HG02642 (cell line): ENCODE data around the gene ARHGAP42.

Experiments
- ATAC-seq: cut with Tn5 transposase; IDR thresholded peaks from one replicate; pipeline ENCODE4 v1.9.1; 2021; ENCODE audit warnings: mild to moderate bottlenecking; ENCODE audit not compliant: unreplicated experiment, poor library complexity

ARHGAP42 gene

DNA sequence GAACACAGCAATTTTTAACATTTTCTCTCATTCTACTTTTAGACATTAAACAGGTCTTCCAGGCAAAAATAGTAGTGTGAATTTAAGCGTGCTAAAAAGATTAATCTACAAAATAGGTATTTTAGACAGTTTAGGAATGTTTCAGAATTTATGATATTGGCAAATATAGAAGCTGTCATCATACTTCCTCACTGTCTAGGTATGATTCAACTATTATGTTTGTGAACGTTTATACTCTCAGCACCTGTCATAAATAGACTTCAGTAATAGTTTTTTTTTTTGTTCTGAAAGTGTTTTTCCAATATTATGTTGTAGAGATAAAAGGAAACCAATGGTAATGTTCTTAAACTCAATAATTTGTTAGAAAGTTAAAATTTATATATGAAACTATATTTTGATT lies 103.0 kb downstream of the ARHGAP42 start:
- no peak for ATAC-seq

DNA sequence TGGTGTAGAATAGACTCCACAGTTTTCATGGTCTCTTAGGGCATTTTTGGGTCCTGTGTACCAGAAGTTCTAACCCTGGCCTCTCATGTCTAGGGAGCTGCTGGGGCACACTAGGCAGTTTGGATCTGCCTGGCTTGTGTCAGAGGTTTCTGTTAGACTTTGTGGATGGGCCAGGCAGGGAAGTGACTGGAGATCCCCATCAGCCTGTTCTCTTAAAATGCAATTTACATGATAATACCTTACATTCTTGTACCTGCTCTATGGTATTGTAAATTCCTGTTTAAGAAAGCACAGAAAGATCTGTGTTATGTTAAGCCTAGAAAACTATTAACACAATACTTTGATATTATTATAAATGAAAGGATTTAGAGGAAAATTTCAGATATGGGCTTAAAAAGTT lies 104.0 kb downstream of the ARHGAP42 start:
- no peak for ATAC-seq

GRCh38 chr11:100791860-100792259 lies 104.8 kb downstream of the ARHGAP42 start:
- ATAC-seq = no peak

- ATAC-seq = no peak
These were observed 106.4 kb downstream of the ARHGAP42 start for GRCh38 chr11:100793525-100793924.

GRCh38 chr11:100794446-100794845 lies 107.4 kb downstream of the ARHGAP42 start:
- ATAC-seq = no peak

- no peak for ATAC-seq
These were observed 112.4 kb downstream of the ARHGAP42 start for GRCh38 chr11:100799445-100799844.

GRCh38 chr11:100800202-100800601 lies 113.1 kb downstream of the ARHGAP42 start:
- no peak for ATAC-seq

GRCh38 chr11:100801225-100801999 lies 114.3 kb downstream of the ARHGAP42 start:
- ATAC-seq = no peak

GRCh38 chr11:100805506-100806199 lies 118.6 kb downstream of the ARHGAP42 start:
- no peak for ATAC-seq

- ATAC-seq = no peak
These were observed 119.2 kb downstream of the ARHGAP42 start for GRCh38 chr11:100806296-100806695.

DNA sequence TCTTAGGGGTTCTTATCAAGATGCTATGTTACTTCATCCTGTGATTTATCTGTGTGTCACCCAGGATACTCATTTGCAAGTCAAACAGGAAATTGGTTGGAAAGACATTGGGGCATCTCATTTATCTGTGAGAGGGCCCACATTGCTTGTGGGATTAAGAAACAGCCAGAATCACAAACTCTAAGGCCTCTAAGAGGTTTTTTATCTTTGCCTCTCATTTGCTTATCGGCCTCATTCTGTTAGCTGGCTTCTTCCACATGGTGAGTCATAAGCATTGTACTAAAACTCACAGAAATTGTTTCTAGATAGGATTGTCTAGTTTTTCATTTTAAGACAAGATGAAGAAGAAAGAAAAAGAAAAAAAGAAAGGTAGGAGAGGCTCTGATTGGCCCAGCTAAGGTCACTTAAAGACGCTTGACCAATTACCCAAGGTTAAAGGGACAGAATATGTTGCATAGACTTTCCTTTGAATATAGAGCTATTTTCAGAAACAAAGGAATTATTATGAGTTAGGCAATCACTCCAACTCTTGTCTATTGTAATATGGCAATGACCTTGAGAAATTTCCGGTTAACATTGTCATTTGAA lies 121.9 kb downstream of the ARHGAP42 start:
- ATAC-seq = no peak

DNA sequence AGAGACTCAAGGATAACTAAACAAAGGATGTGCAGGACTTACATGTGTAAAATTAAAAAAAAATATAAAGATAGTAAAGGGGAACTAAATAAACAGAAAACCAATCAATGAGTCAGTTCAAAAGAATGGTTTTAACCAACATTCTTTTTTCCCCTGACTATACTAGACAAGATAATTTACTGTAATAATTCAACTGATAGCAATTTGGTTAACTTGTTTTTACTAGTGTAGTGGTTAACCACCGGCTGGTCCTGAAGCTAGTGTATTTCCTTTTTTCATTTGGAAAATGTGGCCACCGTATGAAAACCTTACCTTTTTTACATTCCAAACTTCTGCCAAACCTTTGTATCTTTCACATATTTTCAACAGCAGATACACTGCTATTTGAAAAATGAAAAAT lies 123.1 kb downstream of the ARHGAP42 start:
- ATAC-seq = no peak

- no peak for ATAC-seq
These were observed 123.6 kb downstream of the ARHGAP42 start for GRCh38 chr11:100810666-100811065.

- no peak for ATAC-seq
These were observed 125.4 kb downstream of the ARHGAP42 start for GRCh38 chr11:100812517-100812916.

- ATAC-seq = no peak
These were observed 128.8 kb downstream of the ARHGAP42 start for GRCh38 chr11:100815787-100816330.

DNA sequence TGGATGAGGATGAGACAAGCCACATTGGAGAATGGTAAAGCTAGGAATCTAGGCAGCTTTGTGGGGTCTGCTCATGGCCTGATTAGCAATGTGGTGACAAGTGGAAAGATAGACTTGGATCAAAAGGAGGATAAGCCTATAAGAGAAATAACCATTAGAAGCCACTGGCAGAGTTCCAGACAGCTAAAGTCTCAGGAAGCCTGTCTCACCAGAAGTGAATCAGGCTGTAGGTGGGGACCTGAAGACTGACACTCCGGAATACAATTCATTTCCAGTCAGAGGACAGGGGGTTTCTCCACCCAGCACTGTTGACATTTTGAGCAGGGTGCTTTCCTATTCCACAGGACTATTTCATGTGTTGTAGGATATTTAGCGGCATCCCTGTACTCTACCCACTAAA lies 129.7 kb downstream of the ARHGAP42 start:
- no peak for ATAC-seq

- no peak for ATAC-seq
These were observed 130.5 kb downstream of the ARHGAP42 start for GRCh38 chr11:100817620-100818019.

DNA sequence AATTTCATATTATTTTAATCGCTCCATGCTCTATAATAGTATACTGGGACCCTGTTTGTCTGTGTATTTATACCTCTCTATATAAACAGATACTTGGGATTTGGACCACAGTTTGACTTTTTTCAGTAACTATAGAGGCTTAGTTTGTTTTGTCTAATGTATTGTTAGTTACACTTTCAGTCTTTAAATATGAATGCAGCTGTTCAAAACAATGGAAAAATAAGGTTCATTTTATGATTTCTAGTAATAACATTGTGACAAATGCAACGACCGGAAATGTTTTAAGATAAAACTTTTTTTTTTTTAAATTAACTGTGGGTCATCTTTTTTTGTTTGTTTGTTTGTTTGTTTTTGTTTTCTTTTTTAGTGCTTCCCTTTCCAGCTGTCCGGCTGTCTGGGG lies 133.5 kb downstream of the ARHGAP42 start:
- no peak for ATAC-seq

DNA sequence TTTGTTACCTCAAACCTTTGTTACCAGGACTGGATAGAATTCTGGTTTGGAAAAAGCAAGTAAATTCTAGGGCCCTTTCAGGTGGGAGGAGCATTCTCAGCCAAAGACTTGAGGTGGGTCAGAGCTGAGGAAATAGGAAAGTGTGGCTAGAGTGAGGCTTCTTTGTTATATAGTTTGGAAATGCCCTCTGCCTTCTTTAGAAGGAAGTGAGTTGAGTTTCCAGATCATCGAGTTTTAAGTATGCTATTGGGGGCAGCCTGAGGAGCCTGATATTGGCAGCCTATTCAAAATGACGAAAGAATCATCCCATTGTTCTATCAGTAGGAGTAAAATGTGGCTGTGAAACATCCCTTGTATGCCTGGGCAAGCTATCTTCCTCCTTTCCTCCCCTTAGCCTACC lies 134.1 kb downstream of the ARHGAP42 start:
- ATAC-seq = no peak

- ATAC-seq = no peak
These were observed 136.3 kb downstream of the ARHGAP42 start for GRCh38 chr11:100823360-100823759.
